A673 (cell line): ENCODE measurements around the gene NUDT4B. TPM values are rescaled to one million over a fixed set of nuclear protein-coding genes. Genes with fewer than 3 reads are reported as not detected.
"Not testable (repeated sequence)": the region's sequence is repeated elsewhere in the genome, so short reads cannot be mapped to it uniquely, and the experiment has no call there.

ENCODE experiments used
- BruUV-seq: library from RNA; stranded (reverse); fragments of 400-500 nt; replicated peaks from 2 replicates; lab custom pipeline; 2021; lab: Mats Ljungman, UMichigan
- CTCF ChIA-PET: fragments of 300-600 bp; sonication (Branson Sonifier 250); formaldehyde crosslinking; loops from one replicate; lab custom pipeline; 2022; ENCODE audit warnings: antibody characterized with exemption; lab: Charles Lee
- POLR2A ChIA-PET: fragments of 300-600 bp; sonication (Branson Sonifier 250); formaldehyde crosslinking; loops from one replicate; lab custom pipeline; 2022; ENCODE audit warnings: antibody characterized with exemption; ENCODE audit not compliant: low non-redundant PET; lab: Charles Lee
- DNase-seq: peaks from one replicate; pipeline ENCODE4 v3.0.0-alpha.2; 2015; ENCODE audit warnings: low spot score
- H3K27ac ChIP-seq: fragments of 200-600 bp; sonication (generic); 2 replicates; pipeline ENCODE4 v1.5.1; 2016; ENCODE audit warnings: mixed run types, low read depth, mild to moderate bottlenecking, mixed read lengths, antibody characterized with exemption, low read length; ENCODE audit not compliant: poor library complexity, severe bottlenecking
- H3K27me3 ChIP-seq: fragments of 200-600 bp; sonication (generic); replicated peaks from 2 replicates; pipeline ENCODE4 v1.6.1; 2017; ENCODE audit warnings: mixed run types, low read depth, mild to moderate bottlenecking, mixed read lengths, antibody characterized with exemption, low read length; ENCODE audit not compliant: insufficient read depth, poor library complexity
- H3K36me3 ChIP-seq: fragments of 200-600 bp; sonication (generic); 2 replicates; pipeline ENCODE4 v1.6.1; 2016; ENCODE audit warnings: mixed run types, mild to moderate bottlenecking, mixed read lengths, antibody characterized with exemption, low read length; ENCODE audit not compliant: insufficient read depth, poor library complexity, severe bottlenecking
- H3K4me1 ChIP-seq: fragments of 200-600 bp; sonication (generic); 2 replicates; pipeline ENCODE4 v1.6.1; 2017; ENCODE audit warnings: mixed run types, mild to moderate bottlenecking, mixed read lengths, antibody characterized with exemption, low read length; ENCODE audit not compliant: insufficient read depth, poor library complexity, severe bottlenecking
- H3K4me3 ChIP-seq: fragments of 200-600 bp; sonication (generic); 2 replicates; pipeline ENCODE4 v1.5.1; 2016; ENCODE audit warnings: low read depth, mixed run types, mild to moderate bottlenecking, mixed read lengths, low read length; ENCODE audit not compliant: poor library complexity, severe bottlenecking
- H3K9me3 ChIP-seq: fragments of 200-600 bp; sonication (generic); 2 replicates; pipeline ENCODE4 v1.6.1; 2016; ENCODE audit warnings: mixed run types, low read depth, mild to moderate bottlenecking, mixed read lengths, antibody characterized with exemption, low read length; ENCODE audit not compliant: poor library complexity, severe bottlenecking
- intact Hi-C: fragments of 100-400 bp; cut with micrococcal nuclease; formaldehyde crosslinking; loops from one replicate; pipeline ENCODE4 v1.10.0; 2022; ENCODE audit not compliant: unreplicated experiment
- total RNA-seq: library from RNA; stranded (reverse); gene quantifications from 2 replicates; pipeline ENCODE4 v1.2.3, GENCODE V29; 2021

The NUDT4B gene
- total RNA-seq, 1 experiment from 2014 or later: not detected

- DNase-seq, H3K9me3 ChIP-seq, H3K36me3 ChIP-seq, H3K27me3 ChIP-seq, CTCF ChIA-PET, intact Hi-C loops, H3K4me3 ChIP-seq, BruUV-seq, POLR2A ChIA-PET, H3K4me1 ChIP-seq, H3K27ac ChIP-seq: not testable (repeated sequence)
Observed at GRCh38 chr1:148758925-148759324, 10.4 kb downstream of the NUDT4B start.

- H3K4me3 ChIP-seq, H3K36me3 ChIP-seq, H3K27me3 ChIP-seq, intact Hi-C loops, H3K9me3 ChIP-seq, H3K4me1 ChIP-seq, DNase-seq, CTCF ChIA-PET, POLR2A ChIA-PET, H3K27ac ChIP-seq: not testable (repeated sequence)
- TSS peak; percentile 91 for BruUV-seq
Observed at GRCh38 chr1:148759749-148760148, 11.2 kb downstream of the NUDT4B start.

- CTCF ChIA-PET: not testable (repeated sequence)
Observed at GRCh38 chr1:148760206-148760605, 11.6 kb downstream of the NUDT4B start.

GRCh38 chr1:148761360-148761759, 12.8 kb downstream of the NUDT4B start:
- BruUV-seq, H3K4me1 ChIP-seq, CTCF ChIA-PET, H3K27me3 ChIP-seq, H3K9me3 ChIP-seq, H3K4me3 ChIP-seq, DNase-seq, POLR2A ChIA-PET, H3K27ac ChIP-seq, H3K36me3 ChIP-seq, intact Hi-C loops: not testable (repeated sequence)

More at GRCh38 chr1:148760206-148760605, 11.6 kb downstream of the NUDT4B start:
- BruUV-seq, POLR2A ChIA-PET, H3K27ac ChIP-seq, H3K4me1 ChIP-seq, H3K27me3 ChIP-seq, H3K9me3 ChIP-seq, H3K4me3 ChIP-seq, H3K36me3 ChIP-seq, intact Hi-C loops, DNase-seq: not testable (repeated sequence)

GRCh38 chr1:148765238-148766019, 16.9 kb downstream of the NUDT4B start:
- H3K4me1 ChIP-seq, H3K27me3 ChIP-seq, POLR2A ChIA-PET, H3K9me3 ChIP-seq, H3K36me3 ChIP-seq, H3K4me3 ChIP-seq, DNase-seq, H3K27ac ChIP-seq, BruUV-seq, intact Hi-C loops, CTCF ChIA-PET: not testable (repeated sequence)

- intact Hi-C loops, DNase-seq, BruUV-seq, H3K9me3 ChIP-seq, POLR2A ChIA-PET, H3K27me3 ChIP-seq, H3K27ac ChIP-seq, CTCF ChIA-PET, H3K4me3 ChIP-seq, H3K4me1 ChIP-seq, H3K36me3 ChIP-seq: not testable (repeated sequence)
Observed at GRCh38 chr1:148768541-148768940, 20.0 kb downstream of the NUDT4B start.

GRCh38 chr1:148769495-148769894, 20.9 kb downstream of the NUDT4B start:
- CTCF ChIA-PET, POLR2A ChIA-PET, BruUV-seq, DNase-seq, H3K27ac ChIP-seq, H3K4me1 ChIP-seq, H3K27me3 ChIP-seq, H3K36me3 ChIP-seq, intact Hi-C loops, H3K9me3 ChIP-seq, H3K4me3 ChIP-seq: not testable (repeated sequence)
